Measurements from ENCODE around the gene CD226. TPM values are rescaled to one million over a fixed set of nuclear protein-coding genes. Genes with fewer than 3 reads are reported as not detected.

The CD226 gene
- total RNA-seq, 4 donors from 2014 or later, result 0.17 to 2.7 (median 0.34) TPM

- Histone ChIP-seq H3K9me3 (peaks cover 0 to 8% (median 2%) of the 10 kb centered on the region in 4 donors), H3K27me3 (no peaks in the 10 kb centered on the region), H3K4me3 (no peak overlapping the region), H3K36me3 (no peaks in the 10 kb centered on the region), H3K4me1 (no peaks in the 10 kb centered on the region), H3K27ac (replicated peaks in 1 of 4) (no peak overlapping the region)
- intact Hi-C loops (cut with DNase I), result no loop called here
- DNase-seq (ENCODE audit: extremely low spot score), result no peak
- TF ChIP-seq CTCF (IDR thresholded peaks at IDR 0.05) (no peak), EP300 (IDR thresholded peaks at IDR 0.05) (no peak), POLR2A (IDR thresholded peaks at IDR 0.05; ENCODE audit: low read depth) (no peak), POLR2AphosphoS5 (IDR thresholded peaks at IDR 0.05) (no peak)
- 84% methylated on average over 2 of the region's 2 CpGs for WGBS
Measured at GRCh38 chr18:69969491-69969890, 21.8 kb upstream of the CD226 start.

- intact Hi-C loops (cut with DNase I), result no loop called here
- TF ChIP-seq EP300 (IDR thresholded peaks at IDR 0.05) (no peak), POLR2AphosphoS5 (IDR thresholded peaks at IDR 0.05) (no peak), CTCF (IDR thresholded peaks at IDR 0.05) (no peak), POLR2A (IDR thresholded peaks at IDR 0.05; ENCODE audit: low read depth) (no peak)
- Histone ChIP-seq H3K27me3 (no peaks in the 10 kb centered on the region), H3K27ac (replicated peaks in 1 of 4) (no peak overlapping the region), H3K4me3 (no peak overlapping the region), H3K36me3 (no peaks in the 10 kb centered on the region), H3K4me1 (no peaks in the 10 kb centered on the region), H3K9me3 (peaks cover 0 to 8% (median 2%) of the 10 kb centered on the region in 4 donors)
- DNase-seq (ENCODE audit: extremely low spot score), result no peak
- 76% methylated on average over 8 of the region's 8 CpGs for WGBS
Measured at GRCh38 chr18:69968039-69968438, 20.4 kb upstream of the CD226 start.

- no peak overlapping the region for H3K27ac ChIP-seq (replicated peaks in 1 of 4)
- H3K4me1 ChIP-seq, result no peaks in the 10 kb centered on the region
- TF ChIP-seq EP300 (IDR thresholded peaks at IDR 0.05) (no peak), POLR2A (IDR thresholded peaks at IDR 0.05; ENCODE audit: low read depth) (no peak), CTCF (IDR thresholded peaks at IDR 0.05) (no peak), POLR2AphosphoS5 (IDR thresholded peaks at IDR 0.05) (no peak)
- intact Hi-C loops (cut with DNase I), result no loop called here
- DNase-seq (ENCODE audit: extremely low spot score), result peak; percentile 68
- 91% methylated on average over 4 of the region's 4 CpGs for WGBS
- peaks cover 0 to 6% (median 0%) of the 10 kb centered on the region in 4 donors for H3K36me3 ChIP-seq
- peaks cover 0 to 1% (median 0%) of the 10 kb centered on the region in 4 donors for H3K9me3 ChIP-seq
- H3K27me3 ChIP-seq, result no peaks in the 10 kb centered on the region
- no peak overlapping the region for H3K4me3 ChIP-seq
Measured at GRCh38 chr18:69963196-69963595, 15.5 kb upstream of the CD226 start.

GRCh38 chr18:69961718-69962117, 14.0 kb upstream of the CD226 start:
- no peaks in the 10 kb centered on the region for H3K27me3 ChIP-seq
- H3K36me3 ChIP-seq, result peaks cover 0 to 6% (median 0%) of the 10 kb centered on the region in 4 donors
- no peak overlapping the region for H3K27ac ChIP-seq (replicated peaks in 1 of 4)
- TF ChIP-seq EP300 (IDR thresholded peaks at IDR 0.05) (no peak), POLR2AphosphoS5 (IDR thresholded peaks at IDR 0.05) (no peak), POLR2A (IDR thresholded peaks at IDR 0.05; ENCODE audit: low read depth) (no peak), CTCF (IDR thresholded peaks at IDR 0.05) (no peak)
- no peak overlapping the region for H3K4me3 ChIP-seq
- H3K9me3 ChIP-seq, result no peaks in the 10 kb centered on the region
- peak; percentile 45 for DNase-seq (ENCODE audit: extremely low spot score)
- WGBS, result 94% methylated on average over 3 of the region's 3 CpGs
- no peaks in the 10 kb centered on the region for H3K4me1 ChIP-seq
- intact Hi-C loops (cut with DNase I), result no loop called here

GRCh38 chr18:69958422-69958821, 10.7 kb upstream of the CD226 start:
- no peak overlapping the region for H3K27ac ChIP-seq (replicated peaks in 1 of 4)
- H3K9me3 ChIP-seq, result no peaks in the 10 kb centered on the region
- no peaks in the 10 kb centered on the region for H3K27me3 ChIP-seq
- H3K36me3 ChIP-seq, result peaks cover 0 to 6% (median 0%) of the 10 kb centered on the region in 4 donors
- WGBS, result 87% methylated on average over 5 of the region's 5 CpGs
- DNase-seq (ENCODE audit: extremely low spot score), result peak; percentile 8
- H3K4me1 ChIP-seq, result peaks cover 0 to 7% (median 0%) of the 10 kb centered on the region in 4 donors
- TF ChIP-seq EP300 (IDR thresholded peaks at IDR 0.05) (no peak), POLR2AphosphoS5 (IDR thresholded peaks at IDR 0.05) (no peak), POLR2A (IDR thresholded peaks at IDR 0.05; ENCODE audit: low read depth) (no peak), CTCF (IDR thresholded peaks at IDR 0.05) (no peak)
- H3K4me3 ChIP-seq, result no peak overlapping the region
- intact Hi-C loops (cut with DNase I), result no loop called here

All from esophagus muscularis mucosa (tissue), 4 donors.